Globus pallidus (tissue), 1 donor: ENCODE data around the gene KLC4.
"Not testable (repeated sequence)": the region's sequence is repeated elsewhere in the genome, so short reads cannot be mapped to it uniquely, and the experiment has no call there.

Experiments used
- DNase-seq: peaks from one replicate; pipeline ENCODE4 v3.0.0-alpha.2; 2015; ENCODE audit warnings: low spot score

Gene KLC4

GRCh38 chr6:43093436-43094289 is 34.2 kb downstream of the KLC4 start:
- no peak for DNase-seq

- no peak for DNase-seq
These were observed 36.5 kb downstream of the KLC4 start for GRCh38 chr6:43095939-43096338.

GRCh38 chr6:43096451-43097097 is 37.1 kb downstream of the KLC4 start:
- DNase-seq: no peak

- no peak for DNase-seq
These were observed 37.7 kb downstream of the KLC4 start for GRCh38 chr6:43097098-43097489.

- no peak for DNase-seq
These were observed 38.1 kb downstream of the KLC4 start for GRCh38 chr6:43097502-43097901.

- DNase-seq: no peak
These were observed 42.1 kb downstream of the KLC4 start for GRCh38 chr6:43101497-43101896.

GRCh38 chr6:43103253-43103876 is 43.9 kb downstream of the KLC4 start:
- DNase-seq: no peak

- no peak for DNase-seq
These were observed 46.2 kb downstream of the KLC4 start for GRCh38 chr6:43105538-43106222.

GRCh38 chr6:43107344-43108062 is 48.1 kb downstream of the KLC4 start:
- DNase-seq: no peak

- no peak for DNase-seq
These were observed 54.2 kb downstream of the KLC4 start for GRCh38 chr6:43113431-43114260.

GRCh38 chr6:43115365-43115764 is 55.9 kb downstream of the KLC4 start:
- no peak for DNase-seq

- not testable (repeated sequence) for DNase-seq
These were observed 58.0 kb downstream of the KLC4 start for GRCh38 chr6:43117466-43117865.

GRCh38 chr6:43119482-43119881 is 60.1 kb downstream of the KLC4 start:
- no peak for DNase-seq

- no peak for DNase-seq
These were observed 60.8 kb downstream of the KLC4 start for GRCh38 chr6:43120101-43120763.

- no peak for DNase-seq
These were observed 61.8 kb downstream of the KLC4 start for GRCh38 chr6:43120944-43121913.

- no peak for DNase-seq
These were observed 62.7 kb downstream of the KLC4 start for GRCh38 chr6:43122146-43122545.

- DNase-seq: no peak
These were observed 64.3 kb downstream of the KLC4 start for GRCh38 chr6:43123461-43124314.

GRCh38 chr6:43124481-43124880 is 65.0 kb downstream of the KLC4 start:
- DNase-seq: no peak
